ENCODE data around the gene HSD17B14. TPM values are rescaled to one million over a fixed set of nuclear protein-coding genes. Genes with fewer than 3 reads are reported as not detected.

The HSD17B14 gene
- total RNA-seq, 4 donors from 2014 or later, result 5.6 to 31.9 (median 8.7) TPM

GRCh38 chr19:48822514-48822913 lies 13.8 kb downstream of the HSD17B14 start:
- intact Hi-C loops (cut with DNase I; ENCODE audit: low total_unique reads), result no loop called here
- Histone ChIP-seq H3K27me3 (no peaks in the 10 kb centered on the region), H3K4me1 (no peaks in the 10 kb centered on the region), H3K4me3 (no peak overlapping the region), H3K36me3 (no peaks in the 10 kb centered on the region), H3K9me3 (no peaks in the 10 kb centered on the region), H3K27ac (no peak overlapping the region)
- no peak for DNase-seq
- TF ChIP-seq CTCF (IDR thresholded peaks at IDR 0.05), result no peak
- no peak for TF ChIP-seq POLR2A (IDR thresholded peaks at IDR 0.05)

GRCh38 chr19:48821633-48822032 lies 14.7 kb downstream of the HSD17B14 start:
- Histone ChIP-seq H3K27ac (no peak overlapping the region), H3K27me3 (no peaks in the 10 kb centered on the region), H3K36me3 (no peaks in the 10 kb centered on the region), H3K4me3 (no peak overlapping the region), H3K4me1 (no peaks in the 10 kb centered on the region), H3K9me3 (no peaks in the 10 kb centered on the region)
- TF ChIP-seq POLR2A (IDR thresholded peaks at IDR 0.05) (no peak), CTCF (IDR thresholded peaks at IDR 0.05) (no peak)
- intact Hi-C loops (cut with DNase I; ENCODE audit: low total_unique reads), result no loop called here
- DNase-seq, result no peak

- intact Hi-C loops (cut with DNase I; ENCODE audit: low total_unique reads), result no loop called here
- H3K36me3 ChIP-seq, result no peaks in the 10 kb centered on the region
- DNase-seq, result peak; percentile 85 to 88
- no peaks in the 10 kb centered on the region for H3K4me1 ChIP-seq
- peak overlapping the region; percentile 60 to 64 for H3K27ac ChIP-seq
- H3K4me3 ChIP-seq, result no peak overlapping the region
- TF ChIP-seq POLR2A (IDR thresholded peaks at IDR 0.05) (no peak), CTCF (IDR thresholded peaks at IDR 0.05) (no peak)
- H3K9me3 ChIP-seq, result no peaks in the 10 kb centered on the region
- H3K27me3 ChIP-seq, result no peaks in the 10 kb centered on the region
Observed at GRCh38 chr19:48819366-48819816, 16.9 kb downstream of the HSD17B14 start.

- no peak for DNase-seq
- no peak for TF ChIP-seq CTCF (IDR thresholded peaks at IDR 0.05)
- TF ChIP-seq POLR2A (IDR thresholded peaks at IDR 0.05), result no peak
- no peaks in the 10 kb centered on the region for H3K36me3 ChIP-seq
- H3K4me1 ChIP-seq, result no peaks in the 10 kb centered on the region
- intact Hi-C loops (cut with DNase I; ENCODE audit: low total_unique reads), result no loop called here
- H3K4me3 ChIP-seq, result no peak overlapping the region
- H3K27me3 ChIP-seq, result no peaks in the 10 kb centered on the region
- H3K27ac ChIP-seq, result peak overlapping the region; percentile 60 to 64
- H3K9me3 ChIP-seq, result no peaks in the 10 kb centered on the region
Observed at GRCh38 chr19:48818234-48818820, 18.0 kb downstream of the HSD17B14 start.

- Histone ChIP-seq H3K27ac (no peak overlapping the region), H3K36me3 (no peaks in the 10 kb centered on the region), H3K4me1 (peaks cover 0 to 2% of the 10 kb centered on the region in 2 donors), H3K27me3 (no peaks in the 10 kb centered on the region), H3K4me3 (no peak overlapping the region), H3K9me3 (no peaks in the 10 kb centered on the region)
- no peak for DNase-seq
- intact Hi-C loops (cut with DNase I; ENCODE audit: low total_unique reads), result no loop called here
- no peak for TF ChIP-seq CTCF (IDR thresholded peaks at IDR 0.05)
- no peak for TF ChIP-seq POLR2A (IDR thresholded peaks at IDR 0.05)
Observed at GRCh38 chr19:48817585-48818124, 18.6 kb downstream of the HSD17B14 start.

All from uterus (tissue), 4 donors.